Activated naive CD8-positive, alpha-beta T cell treated with anti-CD3 and anti-CD28 coated beads, Interleukin-2, amount 50 U/mL, for 16 hours (primary cell): ENCODE results near the gene COL16A1.

ENCODE experiments used
- DNase-seq: peaks from one replicate; pipeline ENCODE4 v3.0.0-alpha.2; 2020; ENCODE audit warnings: low read depth, low spot score

Gene COL16A1

DNA sequence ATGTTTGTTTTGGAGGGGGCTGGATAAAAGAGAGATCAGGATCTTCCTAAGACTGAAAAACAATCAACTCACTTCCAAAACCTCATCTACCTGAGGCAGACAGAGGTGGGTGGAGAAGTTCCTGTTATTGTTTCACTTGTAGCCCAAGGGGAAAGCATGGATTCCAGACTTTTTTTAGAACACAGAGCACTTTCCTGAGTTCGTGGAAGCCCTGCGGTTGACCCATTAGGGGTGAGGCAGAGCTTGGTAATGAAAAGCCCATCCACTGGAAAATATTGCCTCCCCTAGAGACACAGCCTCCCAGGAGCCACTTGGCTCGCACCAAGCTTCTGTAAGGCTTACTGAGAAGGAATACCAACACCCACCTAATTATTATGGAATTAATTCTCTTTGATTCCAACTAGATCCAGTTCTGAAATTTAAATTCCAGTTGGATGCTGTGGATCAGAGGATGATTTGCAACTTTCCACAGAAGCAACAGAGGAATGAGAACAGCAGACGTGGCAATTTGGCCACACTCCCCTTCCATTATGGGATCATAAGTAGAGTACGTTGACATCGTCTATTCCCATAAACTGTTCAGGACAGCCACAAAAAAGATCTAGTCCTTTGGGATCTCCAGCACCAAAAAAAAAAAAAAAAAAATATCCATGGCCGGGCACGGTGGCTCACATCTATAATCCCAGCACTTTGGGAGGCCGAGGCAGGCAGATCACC lies 55.0 kb downstream of the COL16A1 start:
- no peak for DNase-seq

DNA sequence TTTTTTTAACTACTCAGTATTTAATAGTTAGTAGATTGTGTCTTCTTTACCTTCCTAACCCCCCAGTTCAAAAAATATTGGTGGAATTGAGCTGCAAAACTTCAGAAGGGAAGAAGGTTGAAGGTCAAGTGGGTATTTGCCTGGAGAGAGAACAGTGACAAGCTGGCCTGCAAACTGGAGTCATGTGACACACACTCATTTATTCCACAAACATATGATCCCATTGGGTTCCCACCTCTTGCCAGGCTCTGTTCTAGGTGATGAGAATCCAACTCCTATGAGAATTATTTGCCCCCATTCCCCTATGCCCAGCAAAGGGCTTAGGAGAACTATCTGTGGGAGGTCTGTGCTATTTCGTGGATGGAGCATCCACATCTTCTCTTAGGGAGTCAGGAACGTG lies 55.6 kb downstream of the COL16A1 start:
- no peak for DNase-seq

DNA sequence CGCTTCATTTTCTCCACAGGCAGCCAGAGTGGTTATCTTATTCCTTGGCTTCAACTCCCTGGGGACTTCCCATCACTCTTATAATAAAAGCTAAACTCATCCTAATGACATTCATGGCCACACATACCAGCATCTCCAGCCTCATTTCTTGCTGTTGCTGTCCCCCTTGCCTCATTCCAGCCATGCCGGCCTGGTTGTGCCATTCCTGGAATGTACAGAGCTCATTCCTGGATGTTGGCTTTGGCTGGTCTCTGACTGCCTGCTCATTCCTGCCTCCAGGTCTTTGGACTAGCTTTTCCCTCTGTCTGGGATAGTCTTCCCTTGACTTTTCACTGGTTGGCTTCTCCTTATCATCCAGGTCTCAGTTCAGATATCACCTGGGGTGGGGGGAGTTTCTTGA lies 56.7 kb downstream of the COL16A1 start:
- DNase-seq = no peak

- DNase-seq = no peak
Observed at GRCh38 chr1:31646259-31646960, 57.4 kb downstream of the COL16A1 start.

DNA sequence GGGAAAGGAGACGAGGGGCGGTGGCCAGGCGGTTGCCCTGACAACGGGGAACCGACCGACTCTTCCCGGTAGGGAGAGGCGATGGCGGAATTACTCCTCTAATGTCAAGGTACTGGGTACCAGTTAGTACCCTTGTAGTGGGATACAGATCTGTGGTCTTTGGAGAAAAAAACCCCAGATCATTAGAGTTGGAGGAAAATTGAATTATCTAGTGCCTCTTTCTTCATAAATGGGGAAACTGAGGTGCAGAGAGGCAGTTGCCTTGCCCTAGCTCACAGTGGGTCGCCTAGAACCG lies 58.6 kb downstream of the COL16A1 start:
- DNase-seq = no peak

GRCh38 chr1:31644560-31645273 lies 59.1 kb downstream of the COL16A1 start, which contains the start of gene PEF1:
Gene PEF1 (minus strand): TSS chr1:31644876. CDS start chr1:31644864, 12 bp downstream.
- DNase-seq = peak; percentile 97

DNA sequence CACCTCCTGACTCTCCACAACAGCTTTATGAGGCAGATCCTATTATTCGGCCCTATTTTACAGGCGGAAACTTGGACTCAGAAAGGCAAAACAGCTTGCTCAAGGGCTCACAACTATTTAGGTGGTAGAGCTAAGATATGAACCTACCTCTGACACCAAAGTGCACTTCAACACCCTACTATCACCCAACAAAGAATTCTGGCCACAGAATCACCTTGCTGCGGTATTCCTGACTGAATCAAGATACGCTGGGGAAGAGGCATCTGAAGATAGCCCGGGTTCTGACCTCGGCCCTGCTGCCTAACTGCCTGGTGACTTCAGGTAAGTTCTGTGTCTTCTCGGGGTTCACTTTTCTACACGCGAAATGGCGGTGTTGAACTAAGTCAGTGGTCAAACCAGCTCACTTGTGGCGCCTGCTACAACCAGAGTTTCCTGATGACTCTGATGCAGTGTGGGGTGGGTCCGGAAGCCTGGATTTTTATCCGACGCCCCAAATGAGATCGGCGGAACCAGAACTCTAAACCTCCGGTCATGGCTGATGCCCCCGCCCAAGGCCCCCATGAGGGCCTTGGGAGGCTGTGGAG lies 59.7 kb downstream of the COL16A1 start:
- DNase-seq = no peak

DNA sequence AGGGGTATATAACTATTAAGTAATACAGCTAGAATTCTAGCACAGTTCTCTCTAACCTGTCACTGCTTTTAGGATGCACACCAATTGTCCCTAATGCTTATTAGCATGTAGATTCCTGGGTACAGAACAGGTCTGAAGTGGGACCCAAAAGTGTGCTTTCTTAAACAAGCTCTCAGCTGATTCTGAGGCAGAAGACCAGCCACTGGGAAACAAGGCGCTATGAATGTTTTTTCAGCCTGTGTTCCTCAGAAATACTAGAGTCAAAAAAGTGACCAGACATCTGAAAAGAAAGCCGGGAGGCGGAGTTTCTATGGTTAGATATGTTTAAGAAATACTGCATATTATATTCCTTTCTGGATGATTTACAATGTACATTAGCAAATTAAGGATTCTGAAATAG lies 60.9 kb downstream of the COL16A1 start:
- DNase-seq = no peak

DNA sequence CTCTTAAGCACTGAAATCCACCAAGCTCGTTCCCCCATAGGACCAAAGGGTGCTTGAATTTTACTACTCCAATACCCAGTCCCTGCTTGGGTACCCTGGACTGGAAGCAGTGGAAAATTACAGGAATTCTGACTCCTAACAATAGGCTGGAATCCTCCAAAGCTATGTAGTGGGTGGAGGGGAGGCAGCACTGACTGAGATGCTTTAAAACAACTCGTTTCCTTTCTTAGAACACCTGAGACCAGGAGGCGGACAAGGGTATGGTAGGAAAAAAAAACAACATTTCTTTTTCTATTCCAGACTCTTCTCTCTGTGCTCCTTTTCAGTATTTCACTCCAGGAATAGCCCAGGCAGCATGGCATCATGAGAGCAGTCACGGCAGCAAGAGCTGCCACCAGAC lies 61.5 kb downstream of the COL16A1 start:
- DNase-seq = no peak

- DNase-seq = no peak
Observed at GRCh38 chr1:31640964-31641363, 62.9 kb downstream of the COL16A1 start.

- DNase-seq = no peak
Observed at GRCh38 chr1:31640179-31640578, 63.6 kb downstream of the COL16A1 start.

- DNase-seq = no peak
Observed at GRCh38 chr1:31639543-31639942, 64.3 kb downstream of the COL16A1 start.

DNA sequence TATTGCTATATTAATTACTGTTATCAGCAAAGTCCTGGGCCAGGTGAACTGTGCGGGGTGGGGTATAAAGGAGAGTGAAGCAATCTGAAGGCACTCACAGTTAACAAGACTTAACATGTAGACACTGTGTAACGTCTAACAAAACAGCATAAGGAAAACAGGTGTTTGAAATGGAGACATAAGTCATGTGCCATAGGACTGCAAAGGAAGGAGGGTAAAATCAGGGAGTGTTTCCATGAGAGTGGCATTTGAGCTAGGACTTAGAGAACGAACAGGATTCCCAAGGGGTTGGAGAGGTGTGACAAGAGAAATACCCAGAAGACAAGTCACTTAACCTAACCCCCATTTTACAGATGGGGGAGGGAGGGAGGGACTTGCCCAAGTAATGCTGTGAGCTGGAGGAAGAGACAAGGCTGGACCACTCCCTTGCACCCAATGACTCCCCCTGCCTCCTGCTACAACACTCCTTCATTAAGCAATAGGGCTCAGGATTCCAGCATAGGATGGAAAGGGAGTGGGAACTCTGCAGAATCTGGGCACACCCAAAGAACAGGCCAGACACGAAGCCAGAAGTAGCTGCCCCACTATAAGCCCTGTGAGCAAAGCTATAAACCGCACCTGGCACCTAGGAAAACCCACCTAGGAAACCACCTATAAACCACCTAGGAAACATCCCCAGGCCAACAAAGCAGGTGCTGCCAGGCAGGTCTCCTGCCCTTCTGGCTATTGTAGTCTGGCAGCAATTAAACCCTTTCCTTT lies 65.7 kb downstream of the COL16A1 start:
- DNase-seq = no peak

GRCh38 chr1:31633117-31633516 lies 70.7 kb downstream of the COL16A1 start:
- DNase-seq = no peak

- DNase-seq = no peak
Observed at GRCh38 chr1:31632649-31633048, 71.2 kb downstream of the COL16A1 start.

DNA sequence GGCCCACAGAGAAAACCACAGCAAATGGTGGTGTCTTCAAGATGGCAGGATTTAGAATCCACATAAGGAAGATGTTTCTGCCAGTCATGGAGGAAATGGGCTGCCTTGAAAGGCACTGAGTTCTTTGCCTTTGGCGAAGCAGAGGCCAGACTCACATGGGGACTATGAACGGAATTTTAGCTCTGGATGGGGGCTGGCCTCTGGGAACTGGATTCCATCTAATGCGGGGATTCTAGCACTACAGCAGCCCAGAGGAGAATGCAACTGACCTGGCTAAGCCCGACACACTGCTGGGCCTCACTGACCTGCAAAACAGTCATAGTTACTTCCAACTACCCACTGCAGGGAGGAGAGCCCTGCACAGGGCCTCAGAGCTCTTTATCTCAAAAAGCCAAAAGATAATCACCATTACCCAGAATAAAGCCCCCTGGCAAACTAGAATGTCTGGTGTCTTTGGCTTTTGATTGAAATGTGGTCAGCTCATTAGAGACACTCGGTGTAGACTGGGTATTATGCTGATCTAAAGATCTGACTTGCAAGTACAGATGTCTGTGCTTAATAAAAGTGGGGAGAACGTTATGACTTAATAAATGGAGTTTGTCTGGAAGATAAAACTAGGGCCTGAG lies 74.8 kb downstream of the COL16A1 start:
- no peak for DNase-seq

- DNase-seq = no peak
Observed at GRCh38 chr1:31627930-31628559, 75.8 kb downstream of the COL16A1 start.

GRCh38 chr1:31627301-31627929 lies 76.4 kb downstream of the COL16A1 start:
- DNase-seq = no peak

GRCh38 chr1:31626223-31627207 lies 77.3 kb downstream of the COL16A1 start:
- no peak for DNase-seq
